Measurements from ENCODE around the gene IRAK4. TPM values are rescaled to one million over a fixed set of nuclear protein-coding genes. Genes with fewer than 3 reads are reported as not detected.

Gene IRAK4
- total RNA-seq, 4 donors from 2014 or later = 6.1 to 30.6 (median 26.4) TPM

- Histone ChIP-seq H3K27me3 (no peaks in the 10 kb centered on the region), H3K4me1 (no peaks in the 10 kb centered on the region), H3K36me3 (no peaks in the 10 kb centered on the region), H3K27ac (no peak overlapping the region), H3K4me3 (no peak overlapping the region), H3K9me3 (no peaks in the 10 kb centered on the region)
- TF ChIP-seq CTCF (IDR thresholded peaks at IDR 0.05) = no peak
- intact Hi-C loops (cut with DNase I; ENCODE audit: low total_unique reads) = no loop called here
- DNase-seq = no peak
Observed at GRCh38 chr12:43754015-43754414, 4.7 kb upstream of the IRAK4 start.

GRCh38 chr12:43758247-43758727 is 464 bp upstream of the IRAK4 start:
- intact Hi-C loops (cut with DNase I; ENCODE audit: low total_unique reads) = no loop called here
- no peaks in the 10 kb centered on the region for H3K27me3 ChIP-seq
- DNase-seq = peak; percentile 28 to 42
- no peaks in the 10 kb centered on the region for H3K36me3 ChIP-seq
- no peaks in the 10 kb centered on the region for H3K4me1 ChIP-seq
- H3K9me3 ChIP-seq = no peaks in the 10 kb centered on the region
- TF ChIP-seq CTCF (IDR thresholded peaks at IDR 0.05) = no peak
- TF ChIP-seq POLR2A (IDR thresholded peaks at IDR 0.05) = no peak
- H3K4me3 ChIP-seq = peak overlapping the region; percentile 85 to 98
- H3K27ac ChIP-seq = peak overlapping the region; percentile 80 to 87

GRCh38 chr12:43760396-43760795 is 1.6 kb downstream of the IRAK4 start:
- Histone ChIP-seq H3K36me3 (no peaks in the 10 kb centered on the region), H3K9me3 (no peaks in the 10 kb centered on the region), H3K4me1 (no peaks in the 10 kb centered on the region), H3K4me3 (peak overlapping the region in 1 of 2 donors; percentile 11), H3K27me3 (no peaks in the 10 kb centered on the region), H3K27ac (no peak overlapping the region)
- intact Hi-C loops (cut with DNase I; ENCODE audit: low total_unique reads) = no loop called here
- DNase-seq = no peak
- no peak for TF ChIP-seq POLR2A (IDR thresholded peaks at IDR 0.05)
- TF ChIP-seq CTCF (IDR thresholded peaks at IDR 0.05) = no peak

GRCh38 chr12:43761500-43761899 is 2.7 kb downstream of the IRAK4 start:
- intact Hi-C loops (cut with DNase I; ENCODE audit: low total_unique reads) = no loop called here
- no peak for TF ChIP-seq POLR2A (IDR thresholded peaks at IDR 0.05)
- no peak for TF ChIP-seq CTCF (IDR thresholded peaks at IDR 0.05)
- H3K27me3 ChIP-seq = no peaks in the 10 kb centered on the region

GRCh38 chr12:43762596-43762995 is 3.8 kb downstream of the IRAK4 start:
- no peak overlapping the region for H3K4me3 ChIP-seq
- intact Hi-C loops (cut with DNase I; ENCODE audit: low total_unique reads) = no loop called here
- TF ChIP-seq POLR2A (IDR thresholded peaks at IDR 0.05) (no peak), CTCF (IDR thresholded peaks at IDR 0.05) (no peak)

More at GRCh38 chr12:43761500-43761899, 2.7 kb downstream of the IRAK4 start:
- Histone ChIP-seq H3K36me3 (no peaks in the 10 kb centered on the region), H3K4me1 (no peaks in the 10 kb centered on the region), H3K9me3 (no peaks in the 10 kb centered on the region), H3K27ac (no peak overlapping the region), H3K4me3 (no peak overlapping the region)
- no peak for DNase-seq

More at GRCh38 chr12:43762596-43762995, 3.8 kb downstream of the IRAK4 start:
- H3K36me3 ChIP-seq = no peaks in the 10 kb centered on the region
- H3K4me1 ChIP-seq = no peaks in the 10 kb centered on the region
- H3K27me3 ChIP-seq = no peaks in the 10 kb centered on the region
- H3K27ac ChIP-seq = no peak overlapping the region
- DNase-seq = no peak
- no peaks in the 10 kb centered on the region for H3K9me3 ChIP-seq

All from uterus (tissue), 4 donors.